Activated T-helper 17 cell treated with anti-CD3 and anti-CD28 coated beads, Interleukin-2, amount 50 U/mL, for 72 hours (primary cell): ENCODE data around the gene SPART. TPM values are rescaled to one million over a fixed set of nuclear protein-coding genes. Genes with fewer than 3 reads are reported as not detected.

Experiments
- ATAC-seq: fragments of 150-1000 bp; cut with Tn5 transposase; replicated peaks from 2 replicates; pipeline ENCODE4 v1.10.0; 2021; ENCODE audit warnings: mild to moderate bottlenecking, moderate library complexity
- H3K27ac Mint-ChIP-seq: one replicate; pipeline ENCODE4 v1.8.0; 2022; ENCODE audit warnings: mixed read lengths
- H3K27me3 Mint-ChIP-seq: one replicate; pipeline ENCODE4 v1.8.0; 2022; ENCODE audit warnings: mixed read lengths
- H3K36me3 Mint-ChIP-seq: one replicate; pipeline ENCODE4 v1.8.0; 2022; ENCODE audit warnings: low read depth, mild to moderate bottlenecking, mixed read lengths
- H3K4me1 Mint-ChIP-seq: one replicate; pipeline ENCODE4 v1.8.0; 2022; ENCODE audit warnings: mixed read lengths
- H3K4me3 Mint-ChIP-seq: one replicate; pipeline ENCODE4 v1.8.0; 2022; ENCODE audit warnings: mild to moderate bottlenecking, mixed read lengths
- H3K9me3 Mint-ChIP-seq: one replicate; pipeline ENCODE4 v1.8.0; 2022; ENCODE audit warnings: mixed read lengths
- total RNA-seq, 2 donors: library from RNA; stranded (reverse); gene quantifications; one replicate each; pipeline ENCODE4 v1.2.3, GENCODE V29; 2022

SPART gene
- total RNA-seq, 2 donors from 2014 or later: 27.9 to 36.0 TPM

DNA sequence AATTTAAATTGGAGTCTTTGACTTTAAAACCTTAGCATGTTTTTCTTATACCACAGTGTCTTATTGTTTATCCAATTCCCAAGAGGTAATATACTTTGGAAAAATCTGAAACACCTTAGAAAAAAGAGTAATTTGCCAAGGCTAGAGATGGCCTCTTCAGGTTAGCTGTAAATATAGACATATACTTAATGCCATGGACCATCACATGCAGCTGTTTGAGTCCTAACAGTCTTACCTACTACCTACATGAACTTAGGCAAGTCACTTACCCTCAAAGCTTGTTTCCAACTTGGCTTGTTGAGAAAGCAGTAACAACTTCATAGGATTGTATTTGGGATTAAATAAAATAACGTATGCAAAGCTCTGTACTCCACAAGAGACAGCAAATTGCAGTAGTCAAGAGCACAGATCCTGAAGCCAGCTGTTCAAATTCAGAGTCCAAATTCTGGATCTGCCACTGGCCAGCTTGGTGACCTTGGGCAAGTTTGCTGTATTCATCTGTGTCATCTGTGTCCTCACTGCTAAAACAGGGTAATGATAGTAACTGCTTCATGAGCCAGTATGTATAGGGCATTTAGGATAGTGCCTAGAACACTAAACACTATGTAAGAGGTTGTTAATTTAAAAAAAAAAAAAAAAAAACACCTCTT, 13.2 kb upstream of the SPART start:
- H3K4me1 Mint-ChIP-seq: no peaks in the 10 kb centered on the region
- H3K27ac Mint-ChIP-seq: no peak overlapping the region
- H3K36me3 Mint-ChIP-seq: no peaks in the 10 kb centered on the region
- no peak for ATAC-seq
- no peaks in the 10 kb centered on the region for H3K9me3 Mint-ChIP-seq
- peaks cover 14% of the 10 kb centered on the region for H3K27me3 Mint-ChIP-seq
- no peak overlapping the region for H3K4me3 Mint-ChIP-seq

DNA sequence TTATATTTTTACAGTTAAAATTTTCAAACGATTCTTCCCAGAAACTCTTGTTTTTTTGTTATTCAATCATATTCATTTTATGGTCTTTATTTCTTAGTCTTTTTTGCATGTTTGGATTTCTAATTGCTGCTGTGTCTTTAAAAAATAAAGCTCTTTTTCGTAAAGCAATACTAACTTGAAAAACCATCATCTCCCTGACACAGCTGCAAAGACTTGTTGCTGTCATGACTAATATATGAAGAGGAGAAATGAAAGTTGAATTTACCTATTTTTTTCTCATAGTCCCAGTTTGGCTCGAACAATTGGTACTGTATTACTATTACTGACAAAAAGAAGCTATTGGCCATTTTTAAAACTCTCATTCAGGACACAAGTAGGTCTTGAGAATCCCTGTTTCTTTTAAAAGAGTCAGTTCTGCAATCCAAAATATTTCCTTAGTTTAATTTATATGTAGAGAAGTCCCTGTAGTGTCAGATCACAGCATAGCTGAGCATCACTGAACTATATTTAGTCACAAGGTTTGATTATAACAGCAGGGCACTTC, 12.1 kb upstream of the SPART start:
- no peak for ATAC-seq
- Mint-ChIP-seq H3K27me3 (peaks cover 7% of the 10 kb centered on the region), H3K4me3 (no peak overlapping the region), H3K27ac (no peak overlapping the region), H3K36me3 (no peaks in the 10 kb centered on the region), H3K4me1 (no peaks in the 10 kb centered on the region), H3K9me3 (no peaks in the 10 kb centered on the region)

DNA sequence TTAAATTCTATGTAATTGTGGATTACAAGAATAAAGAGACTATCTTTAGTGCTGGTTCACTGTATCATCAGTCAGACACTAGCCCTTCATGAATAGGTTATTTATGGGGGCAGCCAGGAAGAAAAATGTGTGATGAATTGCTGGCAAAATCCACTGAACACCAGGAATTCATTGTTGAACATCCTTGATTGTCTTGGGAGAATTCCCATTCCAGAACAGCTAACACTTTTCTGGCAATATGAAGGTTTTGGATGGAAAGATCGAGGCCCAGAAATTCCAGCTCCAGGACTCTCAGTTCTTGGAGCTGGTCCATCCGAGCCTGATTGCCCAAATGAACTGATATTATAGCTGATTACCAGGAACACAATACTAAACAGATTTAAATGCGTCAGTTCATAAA, 11.5 kb upstream of the SPART start:
- ATAC-seq: no peak
- Mint-ChIP-seq H3K4me3 (no peak overlapping the region), H3K36me3 (no peaks in the 10 kb centered on the region), H3K4me1 (no peaks in the 10 kb centered on the region), H3K27me3 (peaks cover 7% of the 10 kb centered on the region), H3K27ac (no peak overlapping the region), H3K9me3 (no peaks in the 10 kb centered on the region)

DNA sequence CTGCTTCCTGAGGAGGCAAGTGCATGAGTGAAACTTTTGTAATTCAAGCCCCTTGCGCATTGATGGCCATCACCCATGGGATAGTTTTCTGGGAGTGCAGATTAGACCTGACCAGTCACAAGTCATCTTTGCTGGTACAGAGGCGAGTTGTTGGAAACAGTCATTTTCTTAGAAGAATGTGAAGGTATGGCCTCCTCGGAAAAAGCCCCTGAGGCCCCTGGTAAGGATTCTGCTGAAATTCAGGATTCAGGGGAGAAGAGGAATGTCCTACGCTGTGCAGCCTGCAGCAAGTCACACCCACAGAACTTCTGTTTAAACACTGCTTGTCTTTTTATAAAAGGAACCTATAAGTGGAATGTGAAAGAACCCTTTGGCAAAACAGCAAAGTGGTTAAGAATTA, 11.0 kb upstream of the SPART start:
- ATAC-seq: no peak
- Mint-ChIP-seq H3K27me3 (peaks cover 7% of the 10 kb centered on the region), H3K4me1 (no peaks in the 10 kb centered on the region), H3K27ac (no peak overlapping the region), H3K9me3 (no peaks in the 10 kb centered on the region), H3K36me3 (no peaks in the 10 kb centered on the region), H3K4me3 (no peak overlapping the region)

DNA sequence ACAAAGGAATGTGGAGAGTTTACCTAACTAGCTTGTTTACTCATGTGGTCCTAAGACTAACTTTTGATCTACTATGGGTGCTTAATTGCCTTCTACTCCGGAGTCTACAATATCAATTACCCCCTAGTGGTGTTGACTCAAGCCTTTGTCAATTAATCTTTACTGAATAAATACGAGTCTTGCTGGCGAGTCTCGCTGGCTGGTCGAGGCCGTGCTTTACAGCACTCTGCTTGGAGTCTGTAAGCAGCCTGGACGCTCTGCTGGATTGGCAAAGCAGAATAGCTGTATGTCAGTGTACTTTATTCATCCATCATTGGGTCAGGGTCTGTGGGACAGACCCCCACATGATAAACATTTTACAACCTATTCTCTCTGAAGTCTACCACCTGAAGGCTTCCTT, 9.9 kb upstream of the SPART start:
- Mint-ChIP-seq H3K4me1 (no peaks in the 10 kb centered on the region), H3K9me3 (no peaks in the 10 kb centered on the region), H3K36me3 (no peaks in the 10 kb centered on the region), H3K27ac (no peak overlapping the region), H3K27me3 (peaks cover 7% of the 10 kb centered on the region), H3K4me3 (no peak overlapping the region)
- no peak for ATAC-seq

DNA sequence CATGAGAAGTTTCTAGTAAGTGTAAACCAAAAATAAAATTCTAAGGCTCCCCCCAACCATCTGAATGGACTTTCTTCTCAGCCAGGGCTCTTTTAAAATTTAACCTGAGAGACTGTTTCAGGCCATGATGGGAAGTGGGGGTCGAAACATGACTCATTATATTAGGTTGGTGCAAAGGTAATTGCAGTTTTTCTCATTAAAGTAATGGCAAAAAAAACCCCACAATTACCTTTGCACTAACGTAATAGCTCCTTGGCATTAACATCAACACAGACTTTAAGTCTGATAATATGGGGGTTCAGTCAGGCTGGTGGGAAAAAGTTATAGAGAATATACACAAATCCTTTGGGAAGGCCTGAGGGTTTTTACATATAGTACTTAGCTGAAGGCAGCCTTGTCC, 9.4 kb upstream of the SPART start:
- H3K9me3 Mint-ChIP-seq: no peaks in the 10 kb centered on the region
- ATAC-seq: no peak
- no peaks in the 10 kb centered on the region for H3K4me1 Mint-ChIP-seq
- no peak overlapping the region for H3K4me3 Mint-ChIP-seq
- no peak overlapping the region for H3K27ac Mint-ChIP-seq
- H3K36me3 Mint-ChIP-seq: no peaks in the 10 kb centered on the region
- peaks cover 7% of the 10 kb centered on the region for H3K27me3 Mint-ChIP-seq

DNA sequence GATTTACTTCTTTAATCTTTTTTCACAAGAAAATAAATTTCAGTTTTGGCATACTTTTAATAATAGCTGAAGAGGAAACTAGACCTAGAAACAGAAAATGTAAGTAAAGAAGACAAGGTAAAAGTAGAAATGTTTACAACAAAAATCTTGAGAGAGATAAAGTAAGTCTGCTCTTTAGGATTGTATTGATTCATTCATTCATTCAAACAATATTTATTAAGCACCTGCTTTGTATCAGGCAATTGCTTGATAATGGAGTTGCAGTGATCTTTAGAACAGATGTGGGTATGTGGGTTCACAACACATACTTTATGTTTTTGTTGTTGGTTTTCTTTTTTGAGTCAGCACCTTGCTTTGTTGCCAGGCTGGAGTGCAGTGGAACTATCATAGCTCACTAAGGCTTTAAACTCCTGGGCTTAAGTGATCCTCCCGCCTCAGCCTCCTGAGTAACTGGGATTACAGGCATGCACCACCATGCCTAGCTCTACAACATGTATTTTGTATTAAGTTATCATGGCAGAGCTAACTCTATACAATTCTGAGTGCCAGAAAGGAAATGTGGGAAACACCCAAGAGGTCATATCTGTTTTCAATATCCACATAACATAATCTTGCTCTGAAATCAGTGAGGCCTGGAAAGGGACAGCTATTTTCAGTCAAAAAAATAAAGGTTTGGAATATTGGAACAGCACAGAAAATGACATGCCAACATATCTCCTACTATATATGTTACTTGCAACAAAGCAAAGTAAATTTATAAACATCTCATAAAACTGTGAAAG, 8.8 kb upstream of the SPART start:
- no peaks in the 10 kb centered on the region for H3K36me3 Mint-ChIP-seq
- H3K27ac Mint-ChIP-seq: no peak overlapping the region
- no peak overlapping the region for H3K4me3 Mint-ChIP-seq
- H3K4me1 Mint-ChIP-seq: no peaks in the 10 kb centered on the region
- no peaks in the 10 kb centered on the region for H3K9me3 Mint-ChIP-seq
- no peak for ATAC-seq
- peaks cover 4% of the 10 kb centered on the region for H3K27me3 Mint-ChIP-seq

DNA sequence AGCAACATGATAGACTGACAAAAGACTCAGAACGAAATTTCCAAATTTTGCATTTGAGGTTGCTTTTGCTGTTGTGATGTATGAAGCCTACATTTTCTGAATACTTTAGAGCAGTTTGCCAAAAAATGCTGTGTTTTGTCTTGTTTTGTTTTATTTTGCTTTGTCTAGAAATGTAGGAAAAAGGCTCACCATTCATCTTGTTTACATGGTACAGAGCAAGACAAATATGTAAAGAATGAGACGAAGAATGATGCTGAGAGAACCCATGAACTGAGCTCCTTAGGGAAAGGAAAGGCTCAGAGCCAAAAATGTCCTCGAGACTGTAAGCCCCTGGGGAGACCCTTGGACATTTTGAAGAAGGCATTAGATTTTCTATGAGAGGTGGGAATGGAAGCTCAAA, 6.8 kb upstream of the SPART start:
- Mint-ChIP-seq H3K9me3 (no peaks in the 10 kb centered on the region), H3K27me3 (peaks cover 4% of the 10 kb centered on the region), H3K36me3 (no peaks in the 10 kb centered on the region), H3K27ac (no peak overlapping the region), H3K4me3 (no peak overlapping the region), H3K4me1 (no peaks in the 10 kb centered on the region)
- ATAC-seq: no peak

DNA sequence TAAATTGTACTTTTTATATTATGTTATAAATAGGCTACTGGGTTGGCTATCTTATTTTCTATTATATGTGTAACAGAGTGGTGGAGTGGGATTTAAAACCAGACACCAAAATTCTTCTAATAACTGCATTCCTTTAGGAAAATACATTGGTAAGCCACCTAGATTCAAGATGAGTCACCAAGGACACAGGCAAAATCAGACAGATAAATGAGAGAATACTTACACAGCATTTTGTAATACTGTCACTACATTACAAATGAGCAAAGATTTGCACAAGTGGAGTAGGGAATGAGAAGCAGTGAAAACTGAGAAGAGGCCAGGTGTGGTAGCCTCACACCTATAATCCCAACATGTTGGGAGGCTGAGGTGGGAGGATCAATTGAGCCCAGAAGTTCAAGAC, 6.2 kb upstream of the SPART start:
- no peak overlapping the region for H3K4me3 Mint-ChIP-seq
- no peaks in the 10 kb centered on the region for H3K36me3 Mint-ChIP-seq
- no peaks in the 10 kb centered on the region for H3K4me1 Mint-ChIP-seq
- peaks cover 4% of the 10 kb centered on the region for H3K27me3 Mint-ChIP-seq
- H3K27ac Mint-ChIP-seq: no peak overlapping the region
- no peak for ATAC-seq
- H3K9me3 Mint-ChIP-seq: no peaks in the 10 kb centered on the region

DNA sequence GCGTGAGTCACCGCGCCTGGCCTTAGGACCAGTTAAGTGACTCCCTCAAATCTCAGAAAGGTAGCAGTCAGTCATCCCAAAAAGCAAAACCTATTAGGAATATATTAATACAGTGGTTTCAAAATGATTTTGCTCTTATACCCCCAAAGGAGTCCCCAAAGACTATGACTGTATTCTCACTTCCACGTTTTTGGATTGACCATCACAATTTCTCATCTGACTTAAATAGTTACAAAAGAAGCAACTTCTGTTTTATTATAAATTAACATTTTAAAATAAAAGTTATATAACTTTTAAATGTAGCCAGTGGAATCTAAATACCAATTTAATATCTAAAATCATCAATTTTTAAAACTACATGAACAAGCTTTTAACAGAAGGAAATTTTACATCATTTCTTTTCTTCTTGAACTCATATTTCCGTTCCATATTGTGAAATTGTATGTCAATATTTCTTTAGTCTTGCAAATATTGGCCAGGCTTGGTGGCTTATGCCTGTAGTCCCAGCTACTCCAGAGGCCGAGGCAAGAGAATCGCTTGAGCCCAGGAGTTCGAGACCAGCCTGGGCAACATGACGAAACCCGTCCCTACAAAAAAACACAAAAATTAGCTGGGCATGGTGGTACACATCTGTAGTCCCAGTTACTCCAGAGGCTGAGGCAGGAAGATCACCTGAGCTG, 1.5 kb upstream of the SPART start:
- H3K27ac Mint-ChIP-seq: no peak overlapping the region
- no peaks in the 10 kb centered on the region for H3K9me3 Mint-ChIP-seq
- no peak for ATAC-seq
- H3K36me3 Mint-ChIP-seq: peaks cover 11% of the 10 kb centered on the region
- H3K4me1 Mint-ChIP-seq: peaks cover 16% of the 10 kb centered on the region
- no peaks in the 10 kb centered on the region for H3K27me3 Mint-ChIP-seq
- H3K4me3 Mint-ChIP-seq: peak overlapping the region; percentile 86

DNA sequence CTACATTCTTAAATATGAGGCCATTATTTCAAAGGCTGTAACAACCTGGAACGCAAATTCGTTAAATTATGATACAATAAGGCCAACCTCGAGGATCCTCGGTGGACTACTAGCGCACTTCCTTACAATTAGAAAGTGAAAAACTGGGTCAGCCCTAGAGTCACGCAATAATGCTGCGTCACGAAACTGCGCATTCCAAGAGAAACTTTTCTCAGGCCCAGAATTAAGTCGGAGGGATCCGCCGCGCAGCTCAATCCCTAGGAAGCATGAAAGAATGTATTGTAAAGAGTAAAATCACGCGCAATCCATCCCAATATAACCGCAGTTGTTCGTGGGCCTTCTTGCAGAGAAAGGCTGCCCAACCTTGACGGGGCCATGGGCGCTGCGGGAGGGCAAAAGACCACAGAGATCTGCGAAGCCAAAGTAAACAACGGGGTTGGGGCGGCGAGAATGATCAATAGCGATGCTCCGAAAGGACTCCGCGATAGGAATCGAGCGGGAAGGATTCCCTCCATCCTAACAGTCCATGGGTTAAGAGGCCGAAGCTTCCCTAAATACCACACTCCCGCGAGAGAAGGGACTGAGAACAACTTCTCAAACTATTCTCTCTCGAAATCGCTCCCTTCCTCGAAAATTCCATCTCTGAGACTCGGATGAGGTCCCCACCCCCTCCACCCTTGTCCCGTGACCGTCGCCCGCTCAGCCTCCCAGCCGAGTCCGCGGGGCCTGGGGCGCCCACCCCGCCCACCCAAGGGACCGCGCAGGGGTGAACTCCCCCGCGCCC, 564 bp downstream of the SPART start:
- Mint-ChIP-seq H3K27me3 (no peaks in the 10 kb centered on the region), H3K27ac (peak overlapping the region; percentile 97), H3K9me3 (no peaks in the 10 kb centered on the region), H3K36me3 (peaks cover 11% of the 10 kb centered on the region), H3K4me1 (peaks cover 29% of the 10 kb centered on the region), H3K4me3 (peak overlapping the region; percentile 86)
- ATAC-seq: peak; percentile 42

DNA sequence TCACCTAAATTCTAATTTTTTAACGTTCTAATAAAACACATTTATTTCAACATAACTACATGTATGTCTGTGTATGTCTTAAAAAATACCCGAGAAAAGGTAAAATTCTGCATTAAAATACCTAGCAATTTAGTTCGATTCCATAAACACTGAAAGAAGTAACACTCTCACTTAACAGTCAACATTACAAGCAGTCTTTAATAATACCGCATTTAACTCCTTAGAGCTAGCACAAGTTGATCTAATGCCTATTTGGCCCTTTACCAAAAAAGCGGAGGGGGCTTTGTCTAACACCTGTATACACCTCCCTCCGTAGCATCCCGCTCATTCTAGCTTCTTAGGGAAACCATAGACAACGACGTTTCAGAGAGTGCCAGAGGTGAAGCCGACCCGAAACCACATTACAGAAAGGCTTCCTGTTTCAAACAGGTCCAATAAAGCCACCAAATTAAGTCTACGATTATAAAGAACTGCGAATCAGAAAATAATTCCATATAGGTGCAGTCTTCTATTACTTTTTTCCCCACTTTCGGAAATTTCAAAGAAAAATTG, 1.2 kb downstream of the SPART start:
- peak overlapping the region; percentile 86 for H3K4me3 Mint-ChIP-seq
- no peak for ATAC-seq
- peaks cover 30% of the 10 kb centered on the region for H3K4me1 Mint-ChIP-seq
- H3K27me3 Mint-ChIP-seq: no peaks in the 10 kb centered on the region
- peak overlapping the region; percentile 97 for H3K27ac Mint-ChIP-seq
- H3K36me3 Mint-ChIP-seq: peaks cover 11% of the 10 kb centered on the region
- no peaks in the 10 kb centered on the region for H3K9me3 Mint-ChIP-seq

DNA sequence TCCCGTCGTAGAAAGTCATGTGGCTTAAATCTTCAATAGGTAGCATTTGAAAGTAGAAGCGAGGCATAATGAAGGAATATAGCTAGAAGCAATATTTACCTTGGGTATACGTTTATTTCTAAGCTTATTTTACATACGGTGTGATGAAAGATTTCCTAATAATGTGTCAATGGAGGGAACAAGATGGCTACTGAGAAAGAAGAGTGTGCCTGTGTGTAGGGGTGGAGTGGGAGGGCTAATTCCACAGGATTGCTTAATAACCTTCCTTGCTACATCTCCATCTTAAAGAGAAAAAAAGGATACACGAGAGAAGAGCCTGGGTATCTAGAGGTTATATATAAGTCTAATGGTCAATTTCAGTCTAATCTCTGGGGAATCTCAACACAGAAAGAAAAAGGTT, 2.0 kb downstream of the SPART start:
- Mint-ChIP-seq H3K9me3 (no peaks in the 10 kb centered on the region), H3K27me3 (no peaks in the 10 kb centered on the region), H3K4me3 (peak overlapping the region; percentile 86), H3K36me3 (peaks cover 11% of the 10 kb centered on the region), H3K4me1 (peaks cover 30% of the 10 kb centered on the region), H3K27ac (peak overlapping the region; percentile 66)
- ATAC-seq: no peak

DNA sequence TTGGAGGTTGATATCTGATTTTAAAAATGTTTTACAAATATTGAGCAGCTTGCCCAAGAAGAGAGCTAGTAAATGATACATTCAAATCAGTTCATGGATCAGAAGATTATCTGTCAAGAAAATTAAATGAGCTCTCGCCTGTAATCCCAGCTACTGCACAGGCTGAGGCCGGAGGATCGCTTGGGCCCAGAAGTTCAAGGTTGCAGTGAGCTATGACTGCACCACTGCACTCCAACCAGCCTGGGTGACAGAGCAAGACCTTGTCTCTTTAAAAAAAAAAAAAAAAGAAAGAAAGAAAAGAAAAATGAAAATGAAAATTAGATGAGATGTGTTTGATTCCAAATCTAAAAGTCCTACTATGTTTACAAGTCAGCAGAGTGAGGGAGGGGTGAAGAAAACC, 2.4 kb downstream of the SPART start:
- Mint-ChIP-seq H3K27ac (peak overlapping the region; percentile 66), H3K27me3 (no peaks in the 10 kb centered on the region), H3K4me3 (peak overlapping the region; percentile 86), H3K4me1 (peaks cover 34% of the 10 kb centered on the region), H3K9me3 (no peaks in the 10 kb centered on the region), H3K36me3 (peaks cover 11% of the 10 kb centered on the region)
- no peak for ATAC-seq
